ENCODE results near the gene C4orf33.
"Not testable (repeated sequence)": the region's sequence is repeated elsewhere in the genome, so short reads cannot be mapped to it uniquely, and the experiment has no call there.

The C4orf33 gene

DNA sequence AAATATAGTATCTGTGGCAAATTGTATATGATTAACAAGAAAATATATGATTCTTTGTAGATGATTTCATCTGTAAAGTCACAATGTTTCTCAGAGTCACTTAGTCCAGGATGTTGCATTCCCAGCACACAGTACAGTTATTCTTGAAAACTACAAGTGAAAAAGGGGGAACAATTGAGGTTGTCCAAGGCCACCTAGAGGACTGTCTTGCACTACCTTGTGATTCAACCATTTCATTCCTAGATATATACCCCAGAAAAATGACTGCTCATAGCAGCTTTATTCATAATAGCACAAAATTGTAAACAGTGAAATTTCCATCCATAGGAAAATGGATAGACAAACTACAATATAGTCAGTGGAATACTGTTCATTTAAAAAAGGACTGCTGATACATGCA, 16.0 kb downstream of the C4orf33 start:
- H2BK120ac ChIP-seq (ENCODE audit: low read depth, low read length): no peak overlapping the region
- H4K8ac ChIP-seq (ENCODE audit: low read depth, low read length): no peak overlapping the region
- H3K18ac ChIP-seq (ENCODE audit: low read length): no peak overlapping the region
- no peaks in the 10 kb centered on the region for H3K36me3 ChIP-seq (ENCODE audit: control insufficient read depth, insufficient read depth, low read length)
- DNase-seq: no peak
- H2BK5ac ChIP-seq (ENCODE audit: low read length): no peak overlapping the region
- H3K4me2 ChIP-seq (ENCODE audit: low read length): no peak overlapping the region
- no peaks in the 10 kb centered on the region for H3K27me3 ChIP-seq (ENCODE audit: insufficient read depth, low read length, poor library complexity)
- no peaks in the 10 kb centered on the region for H3K79me1 ChIP-seq (ENCODE audit: low read length)
- H2AK5ac ChIP-seq (ENCODE audit: low read length): no peak overlapping the region
- H3K79me2 ChIP-seq (ENCODE audit: control insufficient read depth, insufficient read depth, low read length): no peaks in the 10 kb centered on the region
- no peak overlapping the region for H3K23ac ChIP-seq (ENCODE audit: low read length)
- no peak overlapping the region for H3K9ac ChIP-seq (ENCODE audit: low read length)
- H3K4me1 ChIP-seq (ENCODE audit: control insufficient read depth, low read depth, low read length): no peaks in the 10 kb centered on the region
- H2BK15ac ChIP-seq (replicated peaks; ENCODE audit: low read depth): no peak overlapping the region
- H3K4me3 ChIP-seq (ENCODE audit: low read length): no peak overlapping the region
- no peak overlapping the region for H3K56ac ChIP-seq (ENCODE audit: low read length)
- H3K27ac ChIP-seq (ENCODE audit: low read depth, low read length): no peak overlapping the region
- no peak overlapping the region for H4K5ac ChIP-seq (ENCODE audit: low read length)
- no peak overlapping the region for H3K4ac ChIP-seq (ENCODE audit: low read depth, low read length)

DNA sequence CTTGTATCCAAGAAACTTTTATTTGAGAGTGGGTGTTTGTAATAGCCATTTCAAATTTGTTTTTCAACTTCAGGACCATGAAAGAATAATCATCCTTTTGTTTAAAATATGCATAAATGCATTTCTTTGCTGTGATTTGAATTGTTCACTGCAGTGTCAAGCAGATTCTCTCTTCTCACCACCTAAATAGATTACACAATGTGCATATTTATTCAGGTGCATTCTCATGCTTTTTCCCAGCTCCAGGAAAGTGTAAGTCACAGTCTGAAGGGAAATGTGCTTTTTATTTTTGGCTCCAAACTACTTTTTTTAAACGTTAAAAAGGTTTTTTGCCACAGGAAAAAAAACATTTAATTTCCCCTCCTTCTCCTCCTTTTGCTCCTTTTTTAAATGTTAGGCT, 17.5 kb downstream of the C4orf33 start:
- H3K4me3 ChIP-seq (ENCODE audit: low read length): no peak overlapping the region
- H3K9ac ChIP-seq (ENCODE audit: low read length): no peak overlapping the region
- H2AK5ac ChIP-seq (ENCODE audit: low read length): no peak overlapping the region
- H3K56ac ChIP-seq (ENCODE audit: low read length): no peak overlapping the region
- H3K18ac ChIP-seq (ENCODE audit: low read length): no peak overlapping the region
- H4K5ac ChIP-seq (ENCODE audit: low read length): no peak overlapping the region
- no CpG with 5 or more reads among the region's 1 CpG for WGBS (ENCODE audit: extremely low coverage, insufficient coverage, low lambda C conversion rate)
- no peak overlapping the region for H2BK5ac ChIP-seq (ENCODE audit: low read length)
- no peak overlapping the region for H3K4ac ChIP-seq (ENCODE audit: low read depth, low read length)
- no peaks in the 10 kb centered on the region for H3K79me1 ChIP-seq (ENCODE audit: low read length)
- H2BK120ac ChIP-seq (ENCODE audit: low read depth, low read length): no peak overlapping the region
- no peak overlapping the region for H3K23ac ChIP-seq (ENCODE audit: low read length)
- no peaks in the 10 kb centered on the region for H3K79me2 ChIP-seq (ENCODE audit: control insufficient read depth, insufficient read depth, low read length)
- H4K8ac ChIP-seq (ENCODE audit: low read depth, low read length): no peak overlapping the region
- no peak overlapping the region for H2BK15ac ChIP-seq (replicated peaks; ENCODE audit: low read depth)
- no peaks in the 10 kb centered on the region for H3K4me1 ChIP-seq (ENCODE audit: control insufficient read depth, low read depth, low read length)
- DNase-seq: no peak
- no peak overlapping the region for H3K4me2 ChIP-seq (ENCODE audit: low read length)
- H3K27me3 ChIP-seq (ENCODE audit: insufficient read depth, low read length, poor library complexity): no peaks in the 10 kb centered on the region
- H3K36me3 ChIP-seq (ENCODE audit: control insufficient read depth, insufficient read depth, low read length): no peaks in the 10 kb centered on the region
- no peak overlapping the region for H3K27ac ChIP-seq (ENCODE audit: low read depth, low read length)

- no peak overlapping the region for H3K4ac ChIP-seq (ENCODE audit: low read depth, low read length)
- no peak overlapping the region for H3K27ac ChIP-seq (ENCODE audit: low read depth, low read length)
- H3K79me2 ChIP-seq (ENCODE audit: control insufficient read depth, insufficient read depth, low read length): no peaks in the 10 kb centered on the region
- no peaks in the 10 kb centered on the region for H3K4me1 ChIP-seq (ENCODE audit: control insufficient read depth, low read depth, low read length)
- WGBS (ENCODE audit: extremely low coverage, insufficient coverage, low lambda C conversion rate): no CpG with 5 or more reads among the region's 1 CpG
- H3K4me3 ChIP-seq (ENCODE audit: low read length): no peak overlapping the region
- no peak overlapping the region for H3K9ac ChIP-seq (ENCODE audit: low read length)
- no peaks in the 10 kb centered on the region for H3K27me3 ChIP-seq (ENCODE audit: insufficient read depth, low read length, poor library complexity)
- no peak overlapping the region for H3K4me2 ChIP-seq (ENCODE audit: low read length)
- no peak overlapping the region for H2BK15ac ChIP-seq (replicated peaks; ENCODE audit: low read depth)
- H4K8ac ChIP-seq (ENCODE audit: low read depth, low read length): no peak overlapping the region
- no peaks in the 10 kb centered on the region for H3K79me1 ChIP-seq (ENCODE audit: low read length)
- H2BK120ac ChIP-seq (ENCODE audit: low read depth, low read length): no peak overlapping the region
- no peak overlapping the region for H2BK5ac ChIP-seq (ENCODE audit: low read length)
- no peak overlapping the region for H3K56ac ChIP-seq (ENCODE audit: low read length)
- H4K5ac ChIP-seq (ENCODE audit: low read length): no peak overlapping the region
- H2AK5ac ChIP-seq (ENCODE audit: low read length): no peak overlapping the region
- no peaks in the 10 kb centered on the region for H3K36me3 ChIP-seq (ENCODE audit: control insufficient read depth, insufficient read depth, low read length)
- no peak overlapping the region for H3K18ac ChIP-seq (ENCODE audit: low read length)
- DNase-seq: no peak
- no peak overlapping the region for H3K23ac ChIP-seq (ENCODE audit: low read length)
Measured at GRCh38 chr4:129113919-129114318, 18.0 kb downstream of the C4orf33 start.

DNA sequence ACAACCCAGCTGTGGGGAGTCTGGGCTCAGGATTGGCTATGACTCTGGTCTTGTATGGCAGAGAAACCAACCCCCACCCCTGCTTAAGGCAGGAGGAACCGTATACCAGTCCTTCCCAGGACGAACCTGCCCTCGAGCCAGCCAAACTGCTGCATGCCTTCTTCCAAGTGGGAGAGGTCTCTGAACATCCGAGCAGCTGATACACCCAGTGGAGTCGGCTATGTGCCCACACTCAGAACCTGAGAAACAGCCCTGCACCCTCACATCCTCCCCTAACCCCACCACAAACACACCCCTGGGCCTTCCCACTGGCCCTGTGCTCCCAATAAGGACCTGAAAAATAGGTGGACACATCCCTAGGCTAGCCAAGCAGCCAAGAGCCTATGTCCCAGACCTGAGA, 21.8 kb downstream of the C4orf33 start:
- Histone ChIP-seq H3K4ac (ENCODE audit: low read depth, low read length) (no peak overlapping the region), H3K4me2 (ENCODE audit: low read length) (no peak overlapping the region), H2BK120ac (ENCODE audit: low read depth, low read length) (no peak overlapping the region), H4K8ac (ENCODE audit: low read depth, low read length) (no peak overlapping the region), H2AK5ac (ENCODE audit: low read length) (no peak overlapping the region), H4K5ac (ENCODE audit: low read length) (no peak overlapping the region), H2BK15ac (replicated peaks; ENCODE audit: low read depth) (no peak overlapping the region), H3K56ac (ENCODE audit: low read length) (no peak overlapping the region), H3K18ac (ENCODE audit: low read length) (no peak overlapping the region), H3K23ac (ENCODE audit: low read length) (no peak overlapping the region), H3K79me2 (ENCODE audit: control insufficient read depth, insufficient read depth, low read length) (no peaks in the 10 kb centered on the region), H3K4me3 (ENCODE audit: low read length) (no peak overlapping the region), H3K27me3 (ENCODE audit: insufficient read depth, low read length, poor library complexity) (no peaks in the 10 kb centered on the region), H2BK5ac (ENCODE audit: low read length) (no peak overlapping the region), H3K9ac (ENCODE audit: low read length) (no peak overlapping the region), H3K27ac (ENCODE audit: low read depth, low read length) (no peak overlapping the region), H3K4me1 (ENCODE audit: control insufficient read depth, low read depth, low read length) (no peaks in the 10 kb centered on the region), H3K36me3 (ENCODE audit: control insufficient read depth, insufficient read depth, low read length) (no peaks in the 10 kb centered on the region), H3K79me1 (ENCODE audit: low read length) (no peaks in the 10 kb centered on the region)
- DNase-seq: no peak
- no CpG with 5 or more reads among the region's 5 CpGs for WGBS (ENCODE audit: extremely low coverage, insufficient coverage, low lambda C conversion rate)

DNA sequence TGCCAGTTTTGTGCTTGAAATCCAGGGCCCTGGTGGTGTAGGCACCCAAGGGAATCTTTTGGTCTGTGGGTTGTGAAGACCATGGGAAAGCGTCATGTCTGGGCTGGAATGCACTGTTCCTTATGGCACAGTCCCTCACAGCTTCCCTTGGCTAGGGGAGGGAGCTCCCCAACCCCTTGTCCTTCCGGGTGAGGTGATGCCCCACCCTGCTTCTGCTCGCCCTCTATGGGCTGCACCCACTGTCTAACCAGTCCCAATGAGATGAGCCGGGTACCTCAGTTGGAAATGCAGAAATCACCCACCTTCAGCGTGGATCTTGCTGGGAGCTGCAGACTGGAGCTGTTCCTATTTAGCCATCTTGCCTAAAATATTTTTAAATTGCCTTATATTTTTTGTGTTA, 30.7 kb downstream of the C4orf33 start:
- H2BK5ac ChIP-seq (ENCODE audit: low read length); H3K4me1 ChIP-seq (ENCODE audit: control insufficient read depth, low read depth, low read length); H3K79me2 ChIP-seq (ENCODE audit: control insufficient read depth, insufficient read depth, low read length); H3K23ac ChIP-seq (ENCODE audit: low read length); H3K56ac ChIP-seq (ENCODE audit: low read length); H4K8ac ChIP-seq (ENCODE audit: low read depth, low read length); H3K4ac ChIP-seq (ENCODE audit: low read depth, low read length); H3K36me3 ChIP-seq (ENCODE audit: control insufficient read depth, insufficient read depth, low read length); H3K4me2 ChIP-seq (ENCODE audit: low read length); H3K79me1 ChIP-seq (ENCODE audit: low read length); H3K9ac ChIP-seq (ENCODE audit: low read length); H3K18ac ChIP-seq (ENCODE audit: low read length); H2BK15ac ChIP-seq (replicated peaks; ENCODE audit: low read depth); DNase-seq; H3K27me3 ChIP-seq (ENCODE audit: insufficient read depth, low read length, poor library complexity); H4K5ac ChIP-seq (ENCODE audit: low read length); H3K4me3 ChIP-seq (ENCODE audit: low read length); H3K27ac ChIP-seq (ENCODE audit: low read depth, low read length); H2AK5ac ChIP-seq (ENCODE audit: low read length); H2BK120ac ChIP-seq (ENCODE audit: low read depth, low read length): not testable (repeated sequence)
- WGBS (ENCODE audit: extremely low coverage, insufficient coverage, low lambda C conversion rate): no CpG with 5 or more reads among the region's 5 CpGs

- H3K27me3 ChIP-seq (ENCODE audit: insufficient read depth, low read length, poor library complexity): no peaks in the 10 kb centered on the region
- no peak overlapping the region for H3K27ac ChIP-seq (ENCODE audit: low read depth, low read length)
- no peak overlapping the region for H4K5ac ChIP-seq (ENCODE audit: low read length)
- H3K9ac ChIP-seq (ENCODE audit: low read length): no peak overlapping the region
- H3K36me3 ChIP-seq (ENCODE audit: control insufficient read depth, insufficient read depth, low read length): no peaks in the 10 kb centered on the region
- no peak overlapping the region for H3K23ac ChIP-seq (ENCODE audit: low read length)
- H3K4me1 ChIP-seq (ENCODE audit: control insufficient read depth, low read depth, low read length): no peaks in the 10 kb centered on the region
- no CpG with 5 or more reads among the region's 2 CpGs for WGBS (ENCODE audit: extremely low coverage, insufficient coverage, low lambda C conversion rate)
- no peak overlapping the region for H3K4ac ChIP-seq (ENCODE audit: low read depth, low read length)
- H2BK15ac ChIP-seq (replicated peaks; ENCODE audit: low read depth): no peak overlapping the region
- no peaks in the 10 kb centered on the region for H3K79me2 ChIP-seq (ENCODE audit: control insufficient read depth, insufficient read depth, low read length)
- H3K79me1 ChIP-seq (ENCODE audit: low read length): no peaks in the 10 kb centered on the region
- H2AK5ac ChIP-seq (ENCODE audit: low read length): no peak overlapping the region
- H3K56ac ChIP-seq (ENCODE audit: low read length): no peak overlapping the region
- no peak overlapping the region for H4K8ac ChIP-seq (ENCODE audit: low read depth, low read length)
- no peak for DNase-seq
- no peak overlapping the region for H2BK5ac ChIP-seq (ENCODE audit: low read length)
- no peak overlapping the region for H3K18ac ChIP-seq (ENCODE audit: low read length)
- no peak overlapping the region for H3K4me2 ChIP-seq (ENCODE audit: low read length)
- no peak overlapping the region for H3K4me3 ChIP-seq (ENCODE audit: low read length)
- H2BK120ac ChIP-seq (ENCODE audit: low read depth, low read length): no peak overlapping the region
Measured at GRCh38 chr4:129129143-129129542, 33.2 kb downstream of the C4orf33 start.

Measured in mesendoderm (in vitro differentiated cells).